ENCODE results near the gene P2RX2.

DNA sequence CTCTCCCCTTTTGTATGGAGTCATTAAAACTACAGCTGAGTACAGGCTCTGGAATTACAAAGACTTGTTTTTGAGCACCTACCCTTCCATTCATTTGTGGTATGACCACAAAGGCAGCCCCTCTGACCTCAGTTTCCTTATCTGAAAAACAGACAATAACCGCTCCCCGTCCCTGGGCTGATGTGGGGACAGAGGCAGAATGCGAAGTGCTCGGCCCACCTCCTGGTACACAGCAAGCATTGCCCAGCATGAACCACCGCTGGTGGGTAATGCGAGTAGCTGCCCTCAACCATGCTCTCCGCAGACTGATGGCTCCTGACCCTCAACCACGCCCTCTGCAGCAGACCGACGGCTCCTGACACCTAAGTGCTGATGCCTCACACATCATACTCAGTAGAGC lies 22.4 kb downstream of the P2RX2 start:
- TF ChIP-seq EZH2 (IDR thresholded peaks at IDR 0.05) (no peak), ELF1 (IDR thresholded peaks at IDR 0.05; ENCODE audit: borderline replicate concordance, low read depth) (no peak), ZNF274 (IDR thresholded peaks at IDR 0.05; ENCODE audit: low read depth, low read length) (no peak), YY1 (IDR thresholded peaks at IDR 0.05; ENCODE audit: extremely low read depth, insufficient replicate concordance, low read depth, low read length) (no peak), POLR2A (IDR thresholded peaks at IDR 0.05; ENCODE audit: borderline replicate concordance, extremely low read depth, insufficient read depth, insufficient read length) (no peak), TCF7L2 (IDR thresholded peaks at IDR 0.05; ENCODE audit: borderline replicate concordance, extremely low read depth, insufficient read depth, insufficient read length) (no peak), POLR2AphosphoS5 (IDR thresholded peaks at IDR 0.05; ENCODE audit: low read depth, low read length) (no peak)
- TF ChIP-seq, protein P1, sequence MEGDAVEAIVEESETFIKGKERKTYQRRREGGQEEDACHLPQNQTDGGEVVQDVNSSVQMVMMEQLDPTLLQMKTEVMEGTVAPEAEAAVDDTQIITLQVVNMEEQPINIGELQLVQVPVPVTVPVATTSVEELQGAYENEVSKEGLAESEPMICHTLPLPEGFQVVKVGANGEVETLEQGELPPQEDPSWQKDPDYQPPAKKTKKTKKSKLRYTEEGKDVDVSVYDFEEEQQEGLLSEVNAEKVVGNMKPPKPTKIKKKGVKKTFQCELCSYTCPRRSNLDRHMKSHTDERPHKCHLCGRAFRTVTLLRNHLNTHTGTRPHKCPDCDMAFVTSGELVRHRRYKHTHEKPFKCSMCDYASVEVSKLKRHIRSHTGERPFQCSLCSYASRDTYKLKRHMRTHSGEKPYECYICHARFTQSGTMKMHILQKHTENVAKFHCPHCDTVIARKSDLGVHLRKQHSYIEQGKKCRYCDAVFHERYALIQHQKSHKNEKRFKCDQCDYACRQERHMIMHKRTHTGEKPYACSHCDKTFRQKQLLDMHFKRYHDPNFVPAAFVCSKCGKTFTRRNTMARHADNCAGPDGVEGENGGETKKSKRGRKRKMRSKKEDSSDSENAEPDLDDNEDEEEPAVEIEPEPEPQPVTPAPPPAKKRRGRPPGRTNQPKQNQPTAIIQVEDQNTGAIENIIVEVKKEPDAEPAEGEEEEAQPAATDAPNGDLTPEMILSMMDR (IDR thresholded peaks at IDR 0.05 in 2 of 3, conservative IDR thresholded peaks at IDR 0.05 in 1 of 3; ENCODE audit: borderline replicate concordance in 1 of 3, insufficient read depth in 1 of 3, low read depth in 2 of 3, low read length in 2 of 3) = no peak
- TF ChIP-seq, protein P2, sequence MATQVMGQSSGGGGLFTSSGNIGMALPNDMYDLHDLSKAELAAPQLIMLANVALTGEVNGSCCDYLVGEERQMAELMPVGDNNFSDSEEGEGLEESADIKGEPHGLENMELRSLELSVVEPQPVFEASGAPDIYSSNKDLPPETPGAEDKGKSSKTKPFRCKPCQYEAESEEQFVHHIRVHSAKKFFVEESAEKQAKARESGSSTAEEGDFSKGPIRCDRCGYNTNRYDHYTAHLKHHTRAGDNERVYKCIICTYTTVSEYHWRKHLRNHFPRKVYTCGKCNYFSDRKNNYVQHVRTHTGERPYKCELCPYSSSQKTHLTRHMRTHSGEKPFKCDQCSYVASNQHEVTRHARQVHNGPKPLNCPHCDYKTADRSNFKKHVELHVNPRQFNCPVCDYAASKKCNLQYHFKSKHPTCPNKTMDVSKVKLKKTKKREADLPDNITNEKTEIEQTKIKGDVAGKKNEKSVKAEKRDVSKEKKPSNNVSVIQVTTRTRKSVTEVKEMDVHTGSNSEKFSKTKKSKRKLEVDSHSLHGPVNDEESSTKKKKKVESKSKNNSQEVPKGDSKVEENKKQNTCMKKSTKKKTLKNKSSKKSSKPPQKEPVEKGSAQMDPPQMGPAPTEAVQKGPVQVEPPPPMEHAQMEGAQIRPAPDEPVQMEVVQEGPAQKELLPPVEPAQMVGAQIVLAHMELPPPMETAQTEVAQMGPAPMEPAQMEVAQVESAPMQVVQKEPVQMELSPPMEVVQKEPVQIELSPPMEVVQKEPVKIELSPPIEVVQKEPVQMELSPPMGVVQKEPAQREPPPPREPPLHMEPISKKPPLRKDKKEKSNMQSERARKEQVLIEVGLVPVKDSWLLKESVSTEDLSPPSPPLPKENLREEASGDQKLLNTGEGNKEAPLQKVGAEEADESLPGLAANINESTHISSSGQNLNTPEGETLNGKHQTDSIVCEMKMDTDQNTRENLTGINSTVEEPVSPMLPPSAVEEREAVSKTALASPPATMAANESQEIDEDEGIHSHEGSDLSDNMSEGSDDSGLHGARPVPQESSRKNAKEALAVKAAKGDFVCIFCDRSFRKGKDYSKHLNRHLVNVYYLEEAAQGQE (IDR thresholded peaks at IDR 0.05; ENCODE audit: low read depth) = no peak

Measured in HCT116 (cell line).